DOHH2 (cell line): Measurements from ENCODE around the gene MSLN.

ENCODE experiments used
- H3F3A ChIP-seq: fragments of 200-600 bp; sonication (generic), shearing (Covaris generic); 2 replicates; pipeline ENCODE4 v1.6.0; 2016; ENCODE audit warnings: antibody characterized with exemption, mild to moderate bottlenecking; ENCODE audit not compliant: control insufficient read depth, insufficient read depth
- H3K27ac ChIP-seq: fragments of 200-600 bp; sonication (generic); 2 replicates; pipeline ENCODE4 v1.5.1; 2014; ENCODE audit warnings: low read depth, mild to moderate bottlenecking, low read length, moderate library complexity
- H3K27me3 ChIP-seq: fragments of 200-600 bp; sonication (generic); 2 replicates; pipeline ENCODE4 v1.6.1; 2014; ENCODE audit warnings: mild to moderate bottlenecking, low read length, mixed read lengths; ENCODE audit not compliant: control insufficient read depth
- H3K36me3 ChIP-seq: fragments of 200-600 bp; sonication (generic); 2 replicates; pipeline ENCODE4 v1.6.1; 2014; ENCODE audit warnings: mild to moderate bottlenecking, low read length, moderate library complexity, mixed read lengths; ENCODE audit not compliant: control insufficient read depth
- H3K4me1 ChIP-seq: fragments of 200-600 bp; sonication (generic); 2 replicates; pipeline ENCODE4 v1.6.1; 2014; ENCODE audit warnings: mild to moderate bottlenecking, low read length, mixed read lengths; ENCODE audit not compliant: control insufficient read depth
- H3K4me2 ChIP-seq: fragments of 200-600 bp; sonication (generic); 2 replicates; pipeline ENCODE4 v1.6.0; 2014; ENCODE audit warnings: mild to moderate bottlenecking, low read length, moderate library complexity
- H3K4me3 ChIP-seq: fragments of 200-600 bp; sonication (generic); 2 replicates; pipeline ENCODE4 v1.5.1; 2014; ENCODE audit warnings: mild to moderate bottlenecking, low read length, mixed read lengths
- H3K79me2 ChIP-seq: fragments of 200-600 bp; sonication (generic); 2 replicates; pipeline ENCODE4 v1.6.1; 2014; ENCODE audit warnings: mild to moderate bottlenecking, low read length, mixed read lengths; ENCODE audit not compliant: control insufficient read depth
- H3K9me2 ChIP-seq: fragments of 200-600 bp; sonication (generic); replicated peaks from 2 replicates; pipeline ENCODE4 v1.6.1; 2014; ENCODE audit warnings: mild to moderate bottlenecking, low read length, mixed read lengths; ENCODE audit not compliant: control insufficient read depth
- H3K9me3 ChIP-seq: fragments of 200-600 bp; sonication (generic); 2 replicates; pipeline ENCODE4 v1.6.1; 2014; ENCODE audit warnings: antibody characterized with exemption, low read length, mixed read lengths; ENCODE audit not compliant: control insufficient read depth, insufficient read depth
- H4K20me1 ChIP-seq: fragments of 200-600 bp; sonication (generic); 2 replicates; pipeline ENCODE4 v1.6.0; 2014; ENCODE audit warnings: low read depth, mild to moderate bottlenecking, antibody characterized with exemption, low read length, moderate library complexity; ENCODE audit not compliant: control insufficient read depth, insufficient read depth
- EZH2phosphoT487 ChIP-seq: fragments of 200-600 bp; sonication (generic); IDR thresholded peaks from 2 replicates; pipeline ENCODE4 v1.6.1; 2017; ENCODE audit warnings: borderline replicate concordance, mild to moderate bottlenecking, antibody characterized with exemption, low read length, moderate library complexity, mixed read lengths
- TF ChIP-seq, protein P1 (sequence below): fragments of 200-600 bp; sonication (generic); IDR thresholded peaks from one replicate; pipeline ENCODE4 v1.5.1; 2014; ENCODE audit warnings: antibody characterized with exemption, mild to moderate bottlenecking, low read depth, low read length; ENCODE audit not compliant: poor library complexity, severe bottlenecking

Gene MSLN

DNA sequence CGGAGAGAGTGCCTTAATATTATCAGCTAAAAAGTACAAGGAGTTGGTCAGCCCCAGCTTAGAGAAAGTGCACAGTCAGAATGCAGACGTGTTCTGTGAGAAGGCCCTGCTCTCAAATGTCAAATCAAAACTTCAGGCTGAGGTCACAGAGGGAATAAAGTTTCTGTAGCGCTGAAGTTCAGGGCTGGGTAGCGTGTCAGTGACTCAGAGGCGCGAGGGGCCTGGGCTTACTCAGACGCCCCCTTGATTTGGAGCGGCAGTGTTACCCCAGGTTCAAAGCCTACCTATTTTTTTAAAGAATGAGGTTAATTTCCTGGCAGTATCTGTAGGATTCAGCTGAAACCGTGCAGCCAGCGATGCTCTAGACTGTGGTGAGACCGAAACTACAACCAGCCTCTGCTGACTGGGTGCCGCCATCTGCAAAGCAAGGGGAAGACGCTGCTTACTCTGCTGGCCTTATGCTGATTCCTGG, 24.5 kb upstream of the MSLN start:
- H3F3A ChIP-seq, result peaks cover 15% of the 10 kb centered on the region
- peak overlapping the region; percentile 96 for H3K4me3 ChIP-seq
- H3K9me3 ChIP-seq, result no peaks in the 10 kb centered on the region
- no peaks in the 10 kb centered on the region for H3K9me2 ChIP-seq
- H3K27me3 ChIP-seq, result no peaks in the 10 kb centered on the region
- peak overlapping the region; percentile 100 for H3K4me2 ChIP-seq
- peak overlapping the region; percentile 100 for H3K27ac ChIP-seq
- peaks cover 87% of the 10 kb centered on the region for H3K36me3 ChIP-seq
- peaks cover 44% of the 10 kb centered on the region for H3K79me2 ChIP-seq
- H4K20me1 ChIP-seq, result no peaks in the 10 kb centered on the region
- H3K4me1 ChIP-seq, result peaks cover 77% of the 10 kb centered on the region
- TF ChIP-seq EZH2phosphoT487, result no peak
- TF ChIP-seq, protein P1, sequence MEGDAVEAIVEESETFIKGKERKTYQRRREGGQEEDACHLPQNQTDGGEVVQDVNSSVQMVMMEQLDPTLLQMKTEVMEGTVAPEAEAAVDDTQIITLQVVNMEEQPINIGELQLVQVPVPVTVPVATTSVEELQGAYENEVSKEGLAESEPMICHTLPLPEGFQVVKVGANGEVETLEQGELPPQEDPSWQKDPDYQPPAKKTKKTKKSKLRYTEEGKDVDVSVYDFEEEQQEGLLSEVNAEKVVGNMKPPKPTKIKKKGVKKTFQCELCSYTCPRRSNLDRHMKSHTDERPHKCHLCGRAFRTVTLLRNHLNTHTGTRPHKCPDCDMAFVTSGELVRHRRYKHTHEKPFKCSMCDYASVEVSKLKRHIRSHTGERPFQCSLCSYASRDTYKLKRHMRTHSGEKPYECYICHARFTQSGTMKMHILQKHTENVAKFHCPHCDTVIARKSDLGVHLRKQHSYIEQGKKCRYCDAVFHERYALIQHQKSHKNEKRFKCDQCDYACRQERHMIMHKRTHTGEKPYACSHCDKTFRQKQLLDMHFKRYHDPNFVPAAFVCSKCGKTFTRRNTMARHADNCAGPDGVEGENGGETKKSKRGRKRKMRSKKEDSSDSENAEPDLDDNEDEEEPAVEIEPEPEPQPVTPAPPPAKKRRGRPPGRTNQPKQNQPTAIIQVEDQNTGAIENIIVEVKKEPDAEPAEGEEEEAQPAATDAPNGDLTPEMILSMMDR, result no peak

DNA sequence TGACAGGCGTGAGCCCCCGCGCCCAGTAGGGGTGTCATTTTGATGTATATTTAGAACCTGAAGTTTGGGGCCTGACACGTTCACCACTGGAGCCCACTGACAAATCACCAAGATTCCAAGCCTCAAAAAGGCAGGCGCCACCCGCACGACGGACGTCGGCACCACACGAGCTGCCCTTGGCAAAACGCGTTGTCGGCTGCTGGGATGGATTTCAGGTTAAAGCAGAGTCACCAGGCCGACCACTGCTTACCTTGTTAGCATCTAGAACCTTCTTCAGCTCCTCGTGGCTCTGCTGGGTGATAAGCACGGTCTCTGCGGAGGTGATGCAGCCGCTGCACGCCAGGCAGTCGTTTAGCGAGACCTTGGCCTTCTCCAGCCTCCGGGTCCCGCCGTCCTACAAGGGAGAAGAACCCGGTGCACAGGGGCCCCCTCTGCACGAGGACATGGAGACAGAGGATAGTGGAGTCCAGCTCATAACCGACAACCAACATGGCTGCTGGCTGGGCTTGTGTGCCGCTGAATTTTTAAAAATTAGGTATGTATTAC, 23.5 kb upstream of the MSLN start:
- H3K36me3 ChIP-seq, result peaks cover 78% of the 10 kb centered on the region
- TF ChIP-seq, protein P1, result no peak
- TF ChIP-seq EZH2phosphoT487, result no peak
- H3K27ac ChIP-seq, result peak overlapping the region; percentile 100
- H3K4me2 ChIP-seq, result peak overlapping the region; percentile 100
- H3K79me2 ChIP-seq, result peaks cover 44% of the 10 kb centered on the region
- H3K27me3 ChIP-seq, result no peaks in the 10 kb centered on the region
- H3F3A ChIP-seq, result peaks cover 15% of the 10 kb centered on the region
- no peaks in the 10 kb centered on the region for H3K9me2 ChIP-seq
- no peaks in the 10 kb centered on the region for H3K9me3 ChIP-seq
- H3K4me3 ChIP-seq, result peak overlapping the region; percentile 96
- peaks cover 74% of the 10 kb centered on the region for H3K4me1 ChIP-seq
- H4K20me1 ChIP-seq, result no peaks in the 10 kb centered on the region

DNA sequence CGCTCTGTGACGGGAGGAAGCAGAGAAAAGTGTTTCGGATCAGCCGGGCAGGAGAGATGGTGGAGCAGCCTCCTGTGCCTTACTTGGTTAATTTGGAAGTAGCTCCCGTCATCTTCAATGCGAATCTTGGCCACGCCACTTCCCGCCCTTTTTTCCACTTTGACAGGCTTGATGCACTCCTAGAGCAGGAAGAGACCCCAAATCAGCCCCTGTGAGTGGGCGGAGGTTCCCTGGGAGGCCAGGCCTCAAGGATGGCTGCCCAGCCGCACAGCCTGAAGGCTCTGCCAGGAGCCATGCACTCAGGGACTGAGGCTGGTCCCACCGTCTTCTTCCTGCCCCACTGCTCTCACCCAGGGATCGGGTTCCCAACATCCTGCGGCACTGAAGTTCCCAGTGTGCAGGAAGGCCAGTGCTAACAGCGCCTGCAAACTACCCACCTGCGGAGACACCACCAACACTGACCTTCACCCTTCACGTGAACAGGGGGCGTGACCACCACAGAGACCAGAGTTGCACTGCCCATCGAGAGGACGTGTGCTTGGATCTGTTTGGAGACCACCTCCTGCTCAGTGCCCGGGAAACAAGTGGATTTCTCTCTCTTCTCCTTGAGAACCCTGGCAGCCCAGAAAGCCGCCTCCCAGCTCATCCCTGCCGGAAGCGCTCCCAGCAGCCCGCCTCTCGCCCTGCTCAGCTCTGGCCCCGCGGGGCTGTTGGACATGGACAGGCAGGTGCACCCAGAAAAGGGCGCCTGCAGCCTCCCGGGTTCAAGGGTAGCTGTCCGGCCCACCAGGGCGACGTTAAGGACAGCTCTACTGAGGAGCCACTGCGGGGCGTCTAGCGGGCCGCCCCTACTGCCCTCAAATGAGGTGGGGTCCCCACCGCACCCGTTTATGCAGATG, 20.7 kb upstream of the MSLN start:
- no peaks in the 10 kb centered on the region for H4K20me1 ChIP-seq
- H3K36me3 ChIP-seq, result peaks cover 50% of the 10 kb centered on the region
- H3K4me3 ChIP-seq, result peak overlapping the region; percentile 96
- peaks cover 55% of the 10 kb centered on the region for H3K4me1 ChIP-seq
- peaks cover 42% of the 10 kb centered on the region for H3K79me2 ChIP-seq
- TF ChIP-seq, protein P1, result no peak
- no peak for TF ChIP-seq EZH2phosphoT487
- H3K4me2 ChIP-seq, result peak overlapping the region; percentile 100
- peaks cover 15% of the 10 kb centered on the region for H3F3A ChIP-seq
- H3K9me3 ChIP-seq, result no peaks in the 10 kb centered on the region
- no peaks in the 10 kb centered on the region for H3K9me2 ChIP-seq
- H3K27ac ChIP-seq, result peak overlapping the region; percentile 100
- no peaks in the 10 kb centered on the region for H3K27me3 ChIP-seq
